Measurements from ENCODE around the gene RASGRP2. TPM values are rescaled to one million over a fixed set of nuclear protein-coding genes. Genes with fewer than 3 reads are reported as not detected.

RASGRP2 gene
- total RNA-seq, 2 donors from 2014 or later = 0.86 to 1.9 TPM

- no peak overlapping the region for H3K4me3 ChIP-seq (ENCODE audit: low read length)
- Mint-ChIP-seq H3K36me3 (ENCODE audit: low read depth) (no peaks in the 10 kb centered on the region), H3K27me3 (ENCODE audit: insufficient read depth) (peaks cover 94% of the 10 kb centered on the region), H3K4me3 (no peak overlapping the region), H3K4me1 (peaks cover 11% of the 10 kb centered on the region), H3K27ac (no peak overlapping the region), H3K9me3 (no peaks in the 10 kb centered on the region)
- H3K27me3 ChIP-seq (ENCODE audit: control insufficient read depth, insufficient read depth, low read length, poor library complexity, severe bottlenecking) = peaks cover 99% of the 10 kb centered on the region
- no peaks in the 10 kb centered on the region for H3K36me3 ChIP-seq (ENCODE audit: control insufficient read depth, insufficient read depth, low read length)
- no peak overlapping the region for H3K27ac ChIP-seq (ENCODE audit: low read depth, low read length)
- H3K4me1 ChIP-seq (ENCODE audit: control insufficient read depth, insufficient read depth, low read length) = no peaks in the 10 kb centered on the region
- DNase-seq = no peak
- H3K9ac ChIP-seq (ENCODE audit: extremely low read depth, low read length, poor library complexity, severe bottlenecking) = no peak overlapping the region
- WGBS, 2 experiments (ENCODE audit: insufficient coverage in 1 of 2, insufficient read length in 1 of 2) = 77% methylated on average over 5 of the region's 5 CpGs; no CpG with 5 or more reads in 1 of the 2 experiments
- no peak for TF ChIP-seq CTCF (conservative IDR thresholded peaks at IDR 0.05)
- H3K9me3 ChIP-seq (ENCODE audit: control insufficient read depth, low read length) = no peaks in the 10 kb centered on the region
Measured at GRCh38 chr11:64714666-64715065, 29.3 kb downstream of the RASGRP2 start.

- H3K36me3 ChIP-seq (ENCODE audit: control insufficient read depth, insufficient read depth, low read length) = no peaks in the 10 kb centered on the region
- peaks cover 11% of the 10 kb centered on the region for H3K4me1 Mint-ChIP-seq
- H3K4me3 Mint-ChIP-seq = peak overlapping the region; percentile 38
- no peaks in the 10 kb centered on the region for H3K4me1 ChIP-seq (ENCODE audit: control insufficient read depth, insufficient read depth, low read length)
- peak; percentile 87 for DNase-seq
- H3K9me3 Mint-ChIP-seq = no peaks in the 10 kb centered on the region
- no peaks in the 10 kb centered on the region for H3K36me3 Mint-ChIP-seq (ENCODE audit: low read depth)
- peaks cover 91% of the 10 kb centered on the region for H3K27me3 Mint-ChIP-seq (ENCODE audit: insufficient read depth)
- H3K27me3 ChIP-seq (ENCODE audit: control insufficient read depth, insufficient read depth, low read length, poor library complexity, severe bottlenecking) = peaks cover 94% of the 10 kb centered on the region
- H3K9me3 ChIP-seq (ENCODE audit: control insufficient read depth, low read length) = no peaks in the 10 kb centered on the region
- TF ChIP-seq CTCF (conservative IDR thresholded peaks at IDR 0.05) = no peak
- H3K4me3 ChIP-seq (ENCODE audit: low read length) = no peak overlapping the region
- H3K27ac Mint-ChIP-seq = no peak overlapping the region
- no peak overlapping the region for H3K27ac ChIP-seq (ENCODE audit: low read depth, low read length)
- WGBS, 2 experiments (ENCODE audit: insufficient coverage in 1 of 2, insufficient read length in 1 of 2) = 9 to 15% methylated on average over 15 to 39 of the region's 39 CpGs
- no peak overlapping the region for H3K9ac ChIP-seq (ENCODE audit: extremely low read depth, low read length, poor library complexity, severe bottlenecking)
Measured at GRCh38 chr11:64713781-64714363, 30.1 kb downstream of the RASGRP2 start.

GRCh38 chr11:64713016-64713707 is 30.8 kb downstream of the RASGRP2 start:
- DNase-seq = peak; percentile 73
- H3K4me3 ChIP-seq (ENCODE audit: low read length) = no peak overlapping the region

More at GRCh38 chr11:64713016-64713707, 30.8 kb downstream of the RASGRP2 start:
- Histone ChIP-seq H3K9me3 (ENCODE audit: control insufficient read depth, low read length) (no peaks in the 10 kb centered on the region), H3K4me1 (ENCODE audit: control insufficient read depth, insufficient read depth, low read length) (no peaks in the 10 kb centered on the region), H3K27ac (ENCODE audit: low read depth, low read length) (no peak overlapping the region), H3K9ac (ENCODE audit: extremely low read depth, low read length, poor library complexity, severe bottlenecking) (no peak overlapping the region), H3K36me3 (ENCODE audit: control insufficient read depth, insufficient read depth, low read length) (no peaks in the 10 kb centered on the region), H3K27me3 (ENCODE audit: control insufficient read depth, insufficient read depth, low read length, poor library complexity, severe bottlenecking) (peaks cover 87% of the 10 kb centered on the region)
- Mint-ChIP-seq H3K27ac (no peak overlapping the region), H3K4me1 (peaks cover 11% of the 10 kb centered on the region), H3K4me3 (no peak overlapping the region), H3K27me3 (ENCODE audit: insufficient read depth) (peaks cover 85% of the 10 kb centered on the region), H3K9me3 (no peaks in the 10 kb centered on the region), H3K36me3 (ENCODE audit: low read depth) (no peaks in the 10 kb centered on the region)
- no peak for TF ChIP-seq CTCF (conservative IDR thresholded peaks at IDR 0.05)
- 3 to 4% methylated on average over 10 to 111 of the region's 111 CpGs for WGBS, 2 experiments (ENCODE audit: insufficient coverage in 1 of 2, insufficient read length in 1 of 2)
